Measurements from ENCODE around the gene PRR20G. TPM values are rescaled to one million over a fixed set of nuclear protein-coding genes. Genes with fewer than 3 reads are reported as not detected.

The PRR20G gene
- total RNA-seq, 2 experiments from 2014 or later, result not detected

GRCh38 chr3:127288343-127288742, 497 bp upstream of the PRR20G start:
- ChIA-PET CTCF (no interaction called here), POLR2A (no interaction called here)
- no peak overlapping the region for H3K4me3 ChIP-seq (ENCODE audit: low read length)
- H3K27ac ChIP-seq (ENCODE audit: low read depth in 1 of 2, low read length in 2 of 2), result no peak overlapping the region
- Mint-ChIP-seq H3K4me3 (no peak overlapping the region), H3K9me3 (peaks cover 6% of the 10 kb centered on the region), H3K4me1 (ENCODE audit: low read depth) (no peaks in the 10 kb centered on the region), H3K27ac (no peak overlapping the region), H3K36me3 (ENCODE audit: low read depth) (no peaks in the 10 kb centered on the region), H3K27me3 (peaks cover 17% of the 10 kb centered on the region)
- no peak for ATAC-seq (ENCODE audit: poor library complexity)
- peaks cover 0 to 3% of the 10 kb centered on the region in 2 experiments for H3K27me3 ChIP-seq (ENCODE audit: control insufficient read depth in 1 of 2, insufficient read depth in 2 of 2, low read length in 2 of 2)
- DNase-seq, result no peak
- no peaks in the 10 kb centered on the region for H3K36me3 ChIP-seq (ENCODE audit: insufficient read depth, low read length)
- no peaks in the 10 kb centered on the region for H3K4me1 ChIP-seq (ENCODE audit: insufficient read depth, low read length)
- TF ChIP-seq, protein P1, sequence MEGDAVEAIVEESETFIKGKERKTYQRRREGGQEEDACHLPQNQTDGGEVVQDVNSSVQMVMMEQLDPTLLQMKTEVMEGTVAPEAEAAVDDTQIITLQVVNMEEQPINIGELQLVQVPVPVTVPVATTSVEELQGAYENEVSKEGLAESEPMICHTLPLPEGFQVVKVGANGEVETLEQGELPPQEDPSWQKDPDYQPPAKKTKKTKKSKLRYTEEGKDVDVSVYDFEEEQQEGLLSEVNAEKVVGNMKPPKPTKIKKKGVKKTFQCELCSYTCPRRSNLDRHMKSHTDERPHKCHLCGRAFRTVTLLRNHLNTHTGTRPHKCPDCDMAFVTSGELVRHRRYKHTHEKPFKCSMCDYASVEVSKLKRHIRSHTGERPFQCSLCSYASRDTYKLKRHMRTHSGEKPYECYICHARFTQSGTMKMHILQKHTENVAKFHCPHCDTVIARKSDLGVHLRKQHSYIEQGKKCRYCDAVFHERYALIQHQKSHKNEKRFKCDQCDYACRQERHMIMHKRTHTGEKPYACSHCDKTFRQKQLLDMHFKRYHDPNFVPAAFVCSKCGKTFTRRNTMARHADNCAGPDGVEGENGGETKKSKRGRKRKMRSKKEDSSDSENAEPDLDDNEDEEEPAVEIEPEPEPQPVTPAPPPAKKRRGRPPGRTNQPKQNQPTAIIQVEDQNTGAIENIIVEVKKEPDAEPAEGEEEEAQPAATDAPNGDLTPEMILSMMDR (IDR thresholded peaks at IDR 0.05), result no peak
- intact Hi-C loops (cut with DNase I, micrococcal nuclease), result no loop called here
- peaks cover 0 to 32% of the 10 kb centered on the region in 2 experiments for H3K9me3 ChIP-seq (ENCODE audit: control insufficient read depth in 1 of 2, insufficient read depth in 1 of 2, low read length in 2 of 2)

GRCh38 chr3:127286571-127287140, 1.2 kb downstream of the PRR20G start:
- H3K9me3 Mint-ChIP-seq, result peaks cover 4% of the 10 kb centered on the region
- DNase-seq (no peak), ATAC-seq (ENCODE audit: poor library complexity) (no peak)
- H3K27me3 Mint-ChIP-seq, result peaks cover 7% of the 10 kb centered on the region
- no peak overlapping the region for H3K27ac ChIP-seq (ENCODE audit: low read depth in 1 of 2, low read length in 2 of 2)
- no peaks in the 10 kb centered on the region for H3K36me3 Mint-ChIP-seq (ENCODE audit: low read depth)
- no peak overlapping the region for H3K4me3 ChIP-seq (ENCODE audit: low read length)
- TF ChIP-seq, protein P1 (IDR thresholded peaks at IDR 0.05), result no peak
- H3K4me3 Mint-ChIP-seq, result no peak overlapping the region
- peaks cover 0 to 3% of the 10 kb centered on the region in 2 experiments for H3K27me3 ChIP-seq (ENCODE audit: control insufficient read depth in 1 of 2, insufficient read depth in 2 of 2, low read length in 2 of 2)
- no peaks in the 10 kb centered on the region for H3K4me1 ChIP-seq (ENCODE audit: insufficient read depth, low read length)
- H3K4me1 Mint-ChIP-seq (ENCODE audit: low read depth), result no peaks in the 10 kb centered on the region
- no peak overlapping the region for H3K27ac Mint-ChIP-seq
- H3K9me3 ChIP-seq (ENCODE audit: control insufficient read depth in 1 of 2, insufficient read depth in 1 of 2, low read length in 2 of 2), result peaks cover 0 to 28% of the 10 kb centered on the region in 2 experiments
- POLR2A ChIA-PET, result no interaction called here
- intact Hi-C loops (cut with DNase I, micrococcal nuclease), result no loop called here
- no peaks in the 10 kb centered on the region for H3K36me3 ChIP-seq (ENCODE audit: insufficient read depth, low read length)
- CTCF ChIA-PET, result no interaction called here

- Mint-ChIP-seq H3K36me3 (ENCODE audit: low read depth) (no peaks in the 10 kb centered on the region), H3K9me3 (peaks cover 2% of the 10 kb centered on the region), H3K4me1 (ENCODE audit: low read depth) (no peaks in the 10 kb centered on the region), H3K4me3 (no peak overlapping the region), H3K27me3 (no peaks in the 10 kb centered on the region), H3K27ac (no peak overlapping the region)
- ChIA-PET CTCF (no interaction called here), POLR2A (no interaction called here)
- Histone ChIP-seq H3K36me3 (ENCODE audit: insufficient read depth, low read length) (no peaks in the 10 kb centered on the region), H3K4me1 (ENCODE audit: insufficient read depth, low read length) (no peaks in the 10 kb centered on the region), H3K9me3 (ENCODE audit: control insufficient read depth in 1 of 2, insufficient read depth in 1 of 2, low read length in 2 of 2) (peaks cover 0 to 28% of the 10 kb centered on the region in 2 experiments), H3K27me3 (ENCODE audit: control insufficient read depth in 1 of 2, insufficient read depth in 2 of 2, low read length in 2 of 2) (no peaks in the 10 kb centered on the region), H3K4me3 (ENCODE audit: low read length) (no peak overlapping the region), H3K27ac (ENCODE audit: low read depth in 1 of 2, low read length in 2 of 2) (no peak overlapping the region)
- intact Hi-C loops (cut with DNase I, micrococcal nuclease), result no loop called here
- ATAC-seq (ENCODE audit: poor library complexity), result no peak
- TF ChIP-seq, protein P1 (IDR thresholded peaks at IDR 0.05), result no peak
- no peak for DNase-seq
These were observed 3.6 kb downstream of the PRR20G start for GRCh38 chr3:127284258-127284657.
